Measurements from ENCODE around the gene CYP46A1.
A peak's percentile ranks its signal among the peaks of the same experiment; 100 is the strongest.

Gene CYP46A1

DNA sequence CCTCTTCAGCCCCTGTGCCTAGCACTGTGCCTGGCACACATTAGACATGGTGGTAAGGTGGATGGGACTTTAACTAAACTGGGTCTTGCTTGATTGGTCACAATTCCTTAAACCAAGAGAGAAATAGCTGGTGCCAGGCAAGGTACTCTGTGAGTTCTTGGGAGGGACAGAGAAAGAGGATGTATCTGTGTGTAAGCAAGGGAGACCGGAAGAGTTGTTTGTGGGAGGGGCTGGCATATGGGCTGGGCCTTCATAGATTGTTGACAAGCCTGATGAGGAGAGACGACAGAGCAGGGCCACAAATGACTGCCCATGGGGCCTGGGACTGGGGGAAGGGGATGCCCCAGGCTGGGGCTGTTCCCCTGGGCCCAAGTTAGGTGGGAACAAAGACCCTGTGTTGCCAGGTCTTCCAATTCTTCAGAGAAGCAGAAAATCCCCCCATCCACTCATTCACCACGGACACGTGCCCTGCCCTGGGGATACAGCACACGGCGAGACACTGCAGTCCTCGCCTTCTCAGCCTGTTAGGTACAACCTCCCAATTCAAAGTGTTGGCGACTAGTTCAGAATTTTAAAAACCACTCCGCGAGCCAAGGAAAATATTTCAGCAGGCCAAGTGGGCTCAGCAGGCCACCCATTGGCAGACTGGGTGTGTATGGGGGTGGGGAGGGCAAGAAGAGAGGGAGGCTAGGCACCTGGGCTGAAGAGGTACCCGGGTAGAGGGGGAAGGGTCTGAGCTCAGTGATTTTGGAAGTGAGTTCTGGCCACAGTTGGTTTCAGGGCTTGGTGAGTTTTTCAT lies 11.4 kb upstream of the CYP46A1 start:
- TF ChIP-seq ZNF677 (tag by site-specific recombination; IDR thresholded peaks at IDR 0.05) (no peak), ZNF626 (tag by site-specific recombination; IDR thresholded peaks at IDR 0.05) (no peak), SP2 (tag by site-specific recombination; IDR thresholded peaks at IDR 0.05) (0 out of 2 replicates have a peak, but pooled peaks have one; percentile 15), ZNF585B (tag by site-specific recombination; IDR thresholded peaks at IDR 0.05) (no peak), GLIS2 (tag by site-specific recombination; IDR thresholded peaks at IDR 0.05) (no peak), ZBTB48 (tag by site-specific recombination; IDR thresholded peaks at IDR 0.05) (no peak)
- ChIA-PET CTCF (no interaction called here), POLR2A (no interaction called here)
- H3K27ac ChIP-seq (ENCODE audit: extremely low read depth, low read depth, low read length) = no peak overlapping the region
- H3K9me3 ChIP-seq (ENCODE audit: control insufficient read depth, insufficient read depth, low read depth, low read length) = no peaks in the 10 kb centered on the region
- H3K4me3 ChIP-seq (ENCODE audit: low read depth, low read length) = no peak overlapping the region
- no peaks in the 10 kb centered on the region for H3K4me1 ChIP-seq (ENCODE audit: control insufficient read depth, insufficient read depth, low read length)
- H3K36me3 ChIP-seq (ENCODE audit: control insufficient read depth in 2 of 2, insufficient read depth in 1 of 2, low read length in 2 of 2) = no peaks in the 10 kb centered on the region

DNA sequence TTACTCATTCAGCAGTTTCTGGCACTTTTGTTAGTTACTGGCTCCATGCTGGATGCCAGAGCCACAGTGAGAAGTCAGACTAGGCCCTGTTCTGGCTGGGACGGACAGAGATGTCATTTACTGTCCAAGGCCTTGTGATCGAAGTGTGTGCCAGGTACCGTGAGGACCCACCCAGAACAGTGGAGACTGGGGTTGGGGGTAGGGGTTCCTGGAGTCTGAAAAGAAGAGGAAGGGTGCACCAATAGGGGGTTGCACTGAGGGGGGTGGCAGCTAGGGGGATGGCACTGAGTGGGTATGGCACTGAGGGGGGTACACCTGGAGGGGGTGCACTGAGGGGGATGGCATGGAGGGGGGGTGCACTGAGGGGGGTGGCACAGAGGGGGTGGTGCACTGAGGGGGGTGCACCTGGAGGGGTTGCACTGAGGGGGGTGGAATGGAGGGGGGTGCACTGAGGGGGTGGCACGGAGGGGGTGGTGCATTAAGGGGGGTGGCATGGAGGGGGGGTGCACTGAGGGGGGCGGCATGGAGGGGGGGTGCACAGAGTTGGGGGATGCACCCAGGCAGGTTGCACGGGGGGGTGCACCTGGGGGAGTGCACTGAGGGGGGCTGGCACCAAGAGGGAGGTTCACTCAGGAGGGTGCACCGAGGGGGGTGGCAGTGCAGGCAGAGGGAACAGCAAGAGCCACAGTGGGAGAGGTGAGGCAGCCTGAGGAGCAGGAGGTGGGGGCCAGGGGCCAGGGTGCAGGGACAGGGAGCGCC lies 10.6 kb upstream of the CYP46A1 start:
- H3K4me3 ChIP-seq (ENCODE audit: low read depth, low read length) = no peak overlapping the region
- no peaks in the 10 kb centered on the region for H3K9me3 ChIP-seq (ENCODE audit: control insufficient read depth, insufficient read depth, low read depth, low read length)
- H3K27ac ChIP-seq (ENCODE audit: extremely low read depth, low read depth, low read length) = no peak overlapping the region
- ChIA-PET POLR2A (no interaction called here), CTCF (no interaction called here)
- no peaks in the 10 kb centered on the region for H3K36me3 ChIP-seq (ENCODE audit: control insufficient read depth in 2 of 2, insufficient read depth in 1 of 2, low read length in 2 of 2)
- H3K4me1 ChIP-seq (ENCODE audit: control insufficient read depth, insufficient read depth, low read length) = no peaks in the 10 kb centered on the region
- TF ChIP-seq ZNF549 (tag by site-specific recombination; IDR thresholded peaks at IDR 0.05) = no peak
- TF ChIP-seq ZNF114 (tag by site-specific recombination; IDR thresholded peaks at IDR 0.05) = no peak
- no peak for TF ChIP-seq SETDB1 (IDR thresholded peaks at IDR 0.05; ENCODE audit: insufficient read length, low read length)
- no peak for TF ChIP-seq ZFHX2 (tag by site-specific recombination; conservative IDR thresholded peaks at IDR 0.05)
- no peak for TF ChIP-seq ZNF555 (tag by site-specific recombination; conservative IDR thresholded peaks at IDR 0.05)
- no peak for TF ChIP-seq ZNF521 (tag by site-specific recombination; IDR thresholded peaks at IDR 0.05)
- TF ChIP-seq ZNF48 (tag by site-specific recombination; IDR thresholded peaks at IDR 0.05) = no peak
- TF ChIP-seq TRIM28 (IDR thresholded peaks at IDR 0.05; ENCODE audit: borderline replicate concordance, low read length) = no peak
- TF ChIP-seq, protein P1, sequence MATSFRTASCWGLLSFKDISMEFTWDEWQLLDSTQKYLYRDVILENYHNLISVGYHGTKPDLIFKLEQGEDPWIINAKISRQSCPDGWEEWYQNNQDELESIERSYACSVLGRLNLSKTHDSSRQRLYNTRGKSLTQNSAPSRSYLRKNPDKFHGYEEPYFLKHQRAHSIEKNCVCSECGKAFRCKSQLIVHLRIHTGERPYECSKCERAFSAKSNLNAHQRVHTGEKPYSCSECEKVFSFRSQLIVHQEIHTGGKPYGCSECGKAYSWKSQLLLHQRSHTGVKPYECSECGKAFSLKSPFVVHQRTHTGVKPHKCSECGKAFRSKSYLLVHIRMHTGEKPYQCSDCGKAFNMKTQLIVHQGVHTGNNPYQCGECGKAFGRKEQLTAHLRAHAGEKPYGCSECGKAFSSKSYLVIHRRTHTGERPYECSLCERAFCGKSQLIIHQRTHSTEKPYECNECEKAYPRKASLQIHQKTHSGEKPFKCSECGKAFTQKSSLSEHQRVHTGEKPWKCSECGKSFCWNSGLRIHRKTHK (tag by site-specific recombination; IDR thresholded peaks at IDR 0.05) = no peak
- TF ChIP-seq, protein P2, sequence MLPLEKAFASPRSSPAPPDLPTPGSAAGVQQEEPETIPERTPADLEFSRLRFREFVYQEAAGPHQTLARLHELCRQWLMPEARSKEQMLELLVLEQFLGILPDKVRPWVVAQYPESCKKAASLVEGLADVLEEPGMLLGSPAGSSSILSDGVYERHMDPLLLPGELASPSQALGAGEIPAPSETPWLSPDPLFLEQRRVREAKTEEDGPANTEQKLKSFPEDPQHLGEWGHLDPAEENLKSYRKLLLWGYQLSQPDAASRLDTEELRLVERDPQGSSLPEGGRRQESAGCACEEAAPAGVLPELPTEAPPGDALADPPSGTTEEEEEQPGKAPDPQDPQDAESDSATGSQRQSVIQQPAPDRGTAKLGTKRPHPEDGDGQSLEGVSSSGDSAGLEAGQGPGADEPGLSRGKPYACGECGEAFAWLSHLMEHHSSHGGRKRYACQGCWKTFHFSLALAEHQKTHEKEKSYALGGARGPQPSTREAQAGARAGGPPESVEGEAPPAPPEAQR (tag by site-specific recombination; IDR thresholded peaks at IDR 0.05) = no peak
- TF ChIP-seq, protein P3, sequence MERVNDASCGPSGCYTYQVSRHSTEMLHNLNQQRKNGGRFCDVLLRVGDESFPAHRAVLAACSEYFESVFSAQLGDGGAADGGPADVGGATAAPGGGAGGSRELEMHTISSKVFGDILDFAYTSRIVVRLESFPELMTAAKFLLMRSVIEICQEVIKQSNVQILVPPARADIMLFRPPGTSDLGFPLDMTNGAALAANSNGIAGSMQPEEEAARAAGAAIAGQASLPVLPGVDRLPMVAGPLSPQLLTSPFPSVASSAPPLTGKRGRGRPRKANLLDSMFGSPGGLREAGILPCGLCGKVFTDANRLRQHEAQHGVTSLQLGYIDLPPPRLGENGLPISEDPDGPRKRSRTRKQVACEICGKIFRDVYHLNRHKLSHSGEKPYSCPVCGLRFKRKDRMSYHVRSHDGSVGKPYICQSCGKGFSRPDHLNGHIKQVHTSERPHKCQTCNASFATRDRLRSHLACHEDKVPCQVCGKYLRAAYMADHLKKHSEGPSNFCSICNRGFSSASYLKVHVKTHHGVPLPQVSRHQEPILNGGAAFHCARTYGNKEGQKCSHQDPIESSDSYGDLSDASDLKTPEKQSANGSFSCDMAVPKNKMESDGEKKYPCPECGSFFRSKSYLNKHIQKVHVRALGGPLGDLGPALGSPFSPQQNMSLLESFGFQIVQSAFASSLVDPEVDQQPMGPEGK (tag by site-specific recombination; IDR thresholded peaks at IDR 0.05) = peak; percentile 42; the same call in 1 of the 2 replicates
- no peak for TF ChIP-seq ZNF174 (tag by site-specific recombination; IDR thresholded peaks at IDR 0.05)
- TF ChIP-seq ZNF211 (tag by site-specific recombination; IDR thresholded peaks at IDR 0.05; ENCODE audit: low read depth) = no peak
- no peak for TF ChIP-seq SALL2 (tag by site-specific recombination; IDR thresholded peaks at IDR 0.05; ENCODE audit: borderline replicate concordance)
- no peak for TF ChIP-seq ZNF2 (tag by site-specific recombination; IDR thresholded peaks at IDR 0.05)
- TF ChIP-seq, protein P4, sequence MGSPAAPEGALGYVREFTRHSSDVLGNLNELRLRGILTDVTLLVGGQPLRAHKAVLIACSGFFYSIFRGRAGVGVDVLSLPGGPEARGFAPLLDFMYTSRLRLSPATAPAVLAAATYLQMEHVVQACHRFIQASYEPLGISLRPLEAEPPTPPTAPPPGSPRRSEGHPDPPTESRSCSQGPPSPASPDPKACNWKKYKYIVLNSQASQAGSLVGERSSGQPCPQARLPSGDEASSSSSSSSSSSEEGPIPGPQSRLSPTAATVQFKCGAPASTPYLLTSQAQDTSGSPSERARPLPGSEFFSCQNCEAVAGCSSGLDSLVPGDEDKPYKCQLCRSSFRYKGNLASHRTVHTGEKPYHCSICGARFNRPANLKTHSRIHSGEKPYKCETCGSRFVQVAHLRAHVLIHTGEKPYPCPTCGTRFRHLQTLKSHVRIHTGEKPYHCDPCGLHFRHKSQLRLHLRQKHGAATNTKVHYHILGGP (tag by site-specific recombination; IDR thresholded peaks at IDR 0.05) = no peak
- TF ChIP-seq, protein P5, sequence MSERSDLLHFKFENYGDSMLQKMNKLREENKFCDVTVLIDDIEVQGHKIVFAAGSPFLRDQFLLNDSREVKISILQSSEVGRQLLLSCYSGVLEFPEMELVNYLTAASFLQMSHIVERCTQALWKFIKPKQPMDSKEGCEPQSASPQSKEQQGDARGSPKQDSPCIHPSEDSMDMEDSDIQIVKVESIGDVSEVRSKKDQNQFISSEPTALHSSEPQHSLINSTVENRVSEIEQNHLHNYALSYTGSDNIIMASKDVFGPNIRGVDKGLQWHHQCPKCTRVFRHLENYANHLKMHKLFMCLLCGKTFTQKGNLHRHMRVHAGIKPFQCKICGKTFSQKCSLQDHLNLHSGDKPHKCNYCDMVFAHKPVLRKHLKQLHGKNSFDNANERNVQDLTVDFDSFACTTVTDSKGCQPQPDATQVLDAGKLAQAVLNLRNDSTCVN (tag by site-specific recombination; optimal IDR thresholded peaks at IDR 0.05) = no peak
- TF ChIP-seq ZNF747 (tag by site-specific recombination; IDR thresholded peaks at IDR 0.05) = no peak
- no peak for TF ChIP-seq ZNF184 (tag by site-specific recombination; IDR thresholded peaks at IDR 0.05)
- no peak for TF ChIP-seq ZNF596 (tag by site-specific recombination; IDR thresholded peaks at IDR 0.05)
